Activated T-helper 1 cell treated with Interleukin-2 at 50 U/mL for 16 hours (primary cell): ENCODE results near the gene CHD3.

Experiments
- DNase-seq: peaks from one replicate; pipeline ENCODE4 v3.0.0-alpha.2; 2020; ENCODE audit warnings: low read depth

CHD3 gene

GRCh38 chr17:7864995-7865650 lies 23.5 kb upstream of the CHD3 start:
- DNase-seq: no peak

GRCh38 chr17:7867881-7868329 lies 20.7 kb upstream of the CHD3 start:
- no peak for DNase-seq

- DNase-seq: no peak
Measured at GRCh38 chr17:7873051-7873450, 15.5 kb upstream of the CHD3 start.

GRCh38 chr17:7875804-7876370 lies 12.7 kb upstream of the CHD3 start:
- DNase-seq: no peak

- no peak for DNase-seq
Measured at GRCh38 chr17:7878234-7878633, 10.4 kb upstream of the CHD3 start.

GRCh38 chr17:7880076-7880868 lies 8.3 kb upstream of the CHD3 start:
- no peak for DNase-seq

GRCh38 chr17:7881276-7882054 lies 7.1 kb upstream of the CHD3 start:
- DNase-seq: no peak

GRCh38 chr17:7882068-7882467 lies 6.5 kb upstream of the CHD3 start:
- DNase-seq: no peak

GRCh38 chr17:7882629-7883028 lies 6.0 kb upstream of the CHD3 start:
- no peak for DNase-seq

GRCh38 chr17:7883781-7884386 lies 4.7 kb upstream of the CHD3 start:
- no peak for DNase-seq

- peak; percentile 30 for DNase-seq
Measured at GRCh38 chr17:7884581-7885366, 3.8 kb upstream of the CHD3 start.

- peak; percentile 24 for DNase-seq
Measured at GRCh38 chr17:7885367-7886226, 3.0 kb upstream of the CHD3 start.

GRCh38 chr17:7886227-7887037 lies 2.2 kb upstream of the CHD3 start:
- peak; percentile 37 for DNase-seq

- no peak for DNase-seq
Measured at GRCh38 chr17:7887038-7887481, 1.5 kb upstream of the CHD3 start.

- DNase-seq: peak; percentile 69
Measured at GRCh38 chr17:7887482-7888183, 956 bp upstream of the CHD3 start.

GRCh38 chr17:7889166-7889955 lies 772 bp downstream of the CHD3 start:
- peak; percentile 24 for DNase-seq

GRCh38 chr17:7893187-7893880 lies 4.7 kb downstream of the CHD3 start:
- DNase-seq: no peak
